HG03108 (cell line): ENCODE results near the gene SPN.
"Not testable (repeated sequence)": the region's sequence is repeated elsewhere in the genome, so short reads cannot be mapped to it uniquely, and the experiment has no call there.

Source experiments
- ATAC-seq: cut with Tn5 transposase; IDR thresholded peaks from one replicate; pipeline ENCODE4 v1.9.1; 2021; ENCODE audit warnings: moderate library complexity; ENCODE audit not compliant: unreplicated experiment

The SPN gene

DNA sequence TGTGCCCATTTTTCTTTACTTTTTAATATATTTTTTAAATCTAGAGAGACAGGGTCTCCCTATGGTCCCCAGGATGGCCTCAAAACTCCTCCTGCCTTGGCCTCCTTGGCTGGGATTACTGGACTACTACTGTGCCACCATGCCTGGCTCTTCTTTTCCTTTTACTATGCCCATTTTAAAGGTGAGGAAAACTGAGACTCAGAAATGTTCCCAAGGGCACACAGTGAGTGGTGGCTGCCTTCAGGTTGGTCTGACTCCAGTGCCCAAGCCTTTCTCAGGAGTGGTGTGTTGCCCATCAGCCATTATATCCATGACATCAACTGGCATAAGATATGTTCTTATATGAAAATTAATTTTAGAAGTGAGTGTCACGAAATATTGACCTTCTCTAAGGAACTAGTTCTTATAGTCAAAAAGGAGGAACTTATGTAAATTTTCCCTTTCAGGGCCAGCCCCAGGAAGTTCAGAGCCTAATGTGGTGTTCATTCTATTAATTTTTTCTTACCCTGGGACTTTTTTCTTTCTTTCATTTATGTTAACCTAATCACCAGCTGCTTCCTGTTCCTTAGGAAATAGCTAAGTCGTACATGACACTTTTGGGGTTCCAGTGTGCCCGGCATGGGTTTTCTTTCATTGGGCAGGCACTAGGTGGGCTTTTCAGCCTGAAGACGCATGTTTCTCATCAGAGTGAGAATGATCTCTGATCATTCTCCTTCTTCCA is 17.9 kb upstream of the SPN start:
- peak; percentile 39 for ATAC-seq

DNA sequence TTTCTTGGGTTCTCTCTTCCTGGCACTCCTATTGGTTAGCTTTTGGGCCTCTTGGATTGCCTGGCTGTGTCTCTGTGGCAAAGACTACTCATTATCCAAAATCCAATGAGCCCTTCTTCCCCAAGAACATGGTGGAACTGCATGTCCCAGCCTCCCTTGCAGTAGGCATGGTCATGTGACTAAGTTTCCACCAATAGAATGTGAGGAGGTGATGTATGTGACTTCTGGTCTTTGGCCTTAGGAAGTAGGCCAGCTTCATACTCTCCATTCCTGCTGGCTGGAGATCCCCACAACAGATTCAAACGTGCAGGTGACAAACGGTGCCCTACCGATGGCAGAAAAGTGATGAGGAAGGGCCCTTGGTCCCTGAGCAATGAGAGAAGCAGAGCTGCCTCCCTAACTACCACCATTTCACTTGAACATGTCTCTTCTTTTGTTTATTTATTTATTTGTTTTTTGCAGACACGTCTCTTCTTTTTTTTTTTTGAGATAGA is 17.3 kb upstream of the SPN start:
- peak; percentile 33 for ATAC-seq

DNA sequence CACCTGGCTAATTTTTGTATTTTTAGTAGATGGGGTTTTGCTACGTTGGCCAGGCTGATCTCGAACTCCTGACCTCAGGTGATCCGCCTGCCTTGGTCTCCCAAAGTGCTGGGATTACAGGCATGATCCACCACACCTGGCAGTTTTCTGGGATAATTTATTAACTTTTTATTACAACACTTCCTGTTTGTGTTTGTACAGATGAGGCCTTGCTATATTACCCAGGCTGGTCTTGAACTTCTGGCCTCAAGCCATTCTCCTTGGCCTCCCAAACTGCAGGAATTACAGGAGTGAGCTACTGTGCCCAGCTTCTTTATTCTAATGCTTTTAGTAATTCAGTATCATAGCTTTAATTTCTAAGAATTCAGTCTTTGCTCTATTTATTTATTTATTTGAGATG is 16.1 kb upstream of the SPN start:
- ATAC-seq: no peak

DNA sequence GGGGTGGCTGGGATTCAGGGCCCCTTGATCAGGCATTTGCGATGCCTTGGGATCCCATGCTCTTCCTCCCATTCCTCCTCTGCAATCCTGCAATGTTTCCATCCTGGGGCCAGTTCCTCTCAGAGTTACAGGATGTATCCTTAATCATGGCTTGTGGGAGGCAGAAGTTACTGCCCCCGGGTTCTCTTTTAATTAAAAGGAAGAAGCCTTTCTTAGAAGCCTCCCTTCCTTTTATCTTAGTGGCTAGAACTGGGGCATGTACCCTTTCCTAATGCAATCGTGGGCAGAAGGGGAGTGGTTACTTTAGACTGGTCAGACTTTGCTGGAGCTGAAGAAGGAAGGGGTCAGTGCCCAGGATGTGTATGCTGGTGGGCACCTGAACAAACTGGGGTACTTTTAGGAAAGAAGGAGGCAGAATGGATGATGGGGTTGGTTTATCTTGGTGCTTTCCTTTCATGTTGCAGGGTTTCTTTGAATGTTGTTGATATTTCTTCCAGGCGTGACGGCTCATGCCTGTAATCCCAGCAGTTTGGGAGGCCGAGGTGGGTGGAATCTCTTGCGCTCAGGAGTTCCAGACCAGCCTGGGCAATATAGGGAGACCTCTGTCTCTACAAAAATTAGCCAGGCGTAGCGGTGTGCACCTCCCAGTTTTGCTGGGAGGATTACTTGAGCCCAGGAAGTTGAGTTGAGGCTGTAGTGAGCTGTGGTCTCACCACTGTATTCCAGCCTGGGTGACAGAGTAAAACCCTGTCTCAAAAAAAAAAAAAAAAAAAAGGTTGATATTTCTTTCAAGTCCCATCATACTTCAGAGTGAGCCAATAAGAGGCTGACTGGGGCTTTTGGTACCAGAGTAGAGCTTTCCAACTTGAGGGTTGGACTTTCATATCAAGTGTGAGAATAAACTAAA is 13.2 kb upstream of the SPN start:
- ATAC-seq: no peak

DNA sequence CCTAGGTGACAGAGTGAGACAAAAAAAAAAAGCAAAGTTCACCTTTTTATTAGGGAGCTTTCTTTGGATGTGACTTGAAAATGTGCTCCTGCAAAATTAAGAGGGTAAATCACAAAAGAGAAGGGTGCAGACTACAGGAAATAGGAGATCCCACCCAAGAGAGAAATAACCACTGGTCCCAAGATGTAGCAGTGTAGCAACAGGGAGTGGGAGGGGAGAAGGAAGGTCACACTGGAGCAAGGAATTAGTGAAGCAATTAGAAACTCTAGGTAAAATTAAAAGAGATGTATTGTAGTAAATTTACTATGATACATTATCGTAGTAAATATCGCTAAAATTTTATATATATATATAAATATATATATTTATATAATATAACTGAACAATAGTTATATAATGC is 12.3 kb upstream of the SPN start:
- no peak for ATAC-seq

DNA sequence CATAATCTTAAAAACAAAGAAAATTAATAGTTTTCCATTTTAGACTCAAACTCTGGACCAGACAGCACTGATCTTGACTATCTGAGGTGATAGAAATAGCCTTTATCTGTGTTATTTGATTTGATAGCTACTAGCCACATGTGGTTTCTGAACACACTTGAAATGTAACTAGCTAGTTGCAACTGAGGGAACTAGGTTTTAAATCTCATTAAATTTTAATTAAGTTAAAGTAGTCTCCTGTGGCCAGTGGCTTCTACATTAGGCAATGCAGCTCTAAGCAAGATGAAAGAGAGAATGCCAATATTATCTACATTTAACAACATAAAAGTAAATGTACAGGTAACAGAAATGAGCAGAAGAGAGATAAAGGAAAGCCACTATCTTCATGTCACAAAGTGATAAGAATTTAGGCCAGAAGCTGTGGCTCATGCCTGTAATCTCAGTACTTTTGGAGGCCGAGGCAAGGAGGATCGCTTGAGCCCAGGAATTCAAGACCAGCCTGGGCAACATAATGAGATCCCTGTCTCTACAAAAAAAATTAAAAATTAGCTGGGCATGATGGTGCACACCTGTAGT is 11.2 kb upstream of the SPN start:
- ATAC-seq: no peak

DNA sequence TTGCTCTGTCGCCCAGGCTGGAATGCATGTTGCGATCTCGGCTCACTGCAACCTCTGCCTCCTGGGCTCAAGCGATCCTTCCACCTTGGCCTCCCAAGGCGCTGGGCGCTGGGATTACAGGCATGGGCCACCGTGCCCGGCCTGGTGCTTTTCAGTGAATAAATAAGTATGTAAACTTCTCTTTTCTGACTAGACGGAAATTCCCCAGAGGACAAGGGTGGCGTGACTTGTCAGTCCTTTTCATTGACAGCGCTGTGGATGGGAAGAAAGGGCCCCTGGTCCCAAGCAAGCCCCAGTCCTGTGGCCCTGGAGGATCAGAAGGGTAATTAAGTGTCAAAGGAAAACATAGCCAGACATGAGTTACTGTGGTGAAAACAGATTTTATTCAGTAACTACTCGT is 9.6 kb upstream of the SPN start:
- peak; percentile 85 for ATAC-seq

DNA sequence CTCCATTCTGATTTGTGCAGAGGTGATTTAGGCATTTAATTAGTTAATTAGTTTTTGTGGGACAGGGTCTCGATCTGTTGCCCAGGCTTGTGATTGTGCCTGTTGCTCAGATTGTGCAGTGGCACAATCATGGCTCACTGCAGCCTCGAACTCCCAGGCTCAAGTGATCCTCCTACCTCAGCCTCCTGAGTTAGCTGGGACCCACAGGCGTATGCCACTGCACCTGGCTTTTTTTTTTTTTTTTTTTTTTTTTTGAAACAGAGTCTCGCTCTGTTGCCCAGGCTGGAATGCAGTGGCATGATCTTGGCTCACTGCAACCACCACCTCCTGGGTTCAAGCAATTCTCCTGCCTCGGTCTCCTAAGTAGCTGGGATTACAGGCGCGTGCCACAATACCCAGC is 9.2 kb upstream of the SPN start:
- ATAC-seq: not testable (repeated sequence)

DNA sequence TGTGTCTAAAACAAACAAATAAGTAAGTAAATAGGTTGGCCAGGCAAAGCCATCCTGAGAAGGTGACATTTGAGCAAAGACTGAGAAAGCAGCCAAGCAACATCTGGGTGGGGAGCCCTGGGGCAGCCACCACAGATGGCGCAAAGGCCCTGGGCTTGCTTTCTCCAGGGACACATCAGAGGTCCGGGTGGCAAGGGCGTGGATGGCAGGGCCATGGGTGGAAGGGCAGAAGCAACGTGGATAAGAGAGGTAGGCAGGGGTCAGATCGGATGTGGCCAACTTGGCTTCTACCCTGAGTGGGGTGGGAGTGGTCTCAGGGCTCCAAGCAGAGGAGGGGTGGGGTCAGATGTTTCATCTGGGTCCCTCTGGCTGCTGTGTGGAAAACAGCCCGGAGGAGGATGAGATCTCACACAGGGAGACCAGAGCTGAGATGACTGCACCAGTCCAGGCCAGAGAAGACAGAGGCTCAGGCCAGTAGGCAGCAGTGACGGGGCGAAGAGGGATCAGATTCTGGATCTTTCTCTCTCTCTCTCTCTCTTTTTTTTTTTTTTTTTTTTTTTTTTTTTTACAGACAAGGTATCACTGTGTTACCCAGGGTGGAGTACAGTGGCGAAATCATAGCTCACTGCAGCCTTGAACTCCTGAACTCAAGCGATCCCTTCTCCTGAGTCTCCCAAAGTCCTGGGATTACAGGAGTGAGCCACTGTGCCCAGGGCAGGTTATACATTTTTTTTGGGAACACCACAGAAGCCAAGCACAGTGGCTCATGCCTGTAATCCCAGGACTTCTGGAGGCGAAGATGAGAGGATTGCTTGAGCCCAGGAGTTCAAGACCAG is 6.1 kb upstream of the SPN start:
- ATAC-seq: no peak

DNA sequence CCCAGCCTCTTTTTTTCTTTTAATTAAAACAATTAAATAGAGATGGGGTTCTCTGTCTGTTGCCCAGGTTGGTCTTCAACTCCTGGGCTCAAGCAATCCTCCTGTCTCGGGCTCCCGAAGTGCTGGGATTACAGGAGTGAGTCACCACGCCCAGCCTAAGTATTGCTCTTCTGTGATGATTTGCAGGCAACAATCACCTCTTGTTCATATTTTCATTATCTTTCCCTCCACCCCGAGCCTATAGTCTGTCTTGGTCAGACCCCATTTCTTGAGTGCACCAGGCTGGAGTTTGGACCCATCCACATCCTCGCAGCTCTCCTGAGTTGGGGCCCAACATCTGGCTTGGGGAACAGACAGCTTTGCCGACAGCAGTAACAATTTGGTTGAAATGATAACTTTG is 4.3 kb upstream of the SPN start:
- no peak for ATAC-seq

DNA sequence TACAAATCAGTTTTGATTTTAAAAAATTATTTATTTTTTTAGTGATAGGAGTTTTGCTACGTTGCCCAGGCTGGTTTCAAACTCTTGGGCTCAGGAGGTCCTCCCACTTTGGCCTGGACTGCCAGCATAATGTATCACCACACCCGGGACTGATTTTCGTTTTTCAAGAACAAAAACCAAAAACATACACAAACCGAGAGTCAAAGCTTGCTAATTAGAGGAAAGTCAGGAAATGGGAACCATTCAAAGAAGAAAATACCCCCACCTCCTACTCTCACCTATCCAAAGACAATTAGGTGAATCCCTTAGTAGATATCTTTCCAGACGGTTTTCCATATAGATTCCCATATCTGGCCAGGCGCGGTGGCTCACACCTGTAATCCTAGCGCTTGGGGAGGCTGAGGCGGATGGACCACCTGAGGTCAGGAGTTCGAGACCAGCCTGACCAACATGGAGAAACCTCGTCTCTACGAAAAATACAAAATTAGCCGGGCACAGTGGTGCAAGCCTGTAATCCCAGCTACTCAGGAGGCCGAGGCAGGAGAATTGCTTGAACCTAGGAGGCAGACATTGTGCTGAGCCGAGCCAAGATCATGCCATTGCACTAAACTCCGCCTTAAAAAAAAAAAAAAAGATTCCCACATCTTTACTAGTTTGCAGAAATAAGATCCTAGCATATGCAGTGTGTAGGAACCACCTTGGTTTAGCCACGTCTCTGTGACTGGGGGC is 883 bp upstream of the SPN start:
- ATAC-seq: no peak

DNA sequence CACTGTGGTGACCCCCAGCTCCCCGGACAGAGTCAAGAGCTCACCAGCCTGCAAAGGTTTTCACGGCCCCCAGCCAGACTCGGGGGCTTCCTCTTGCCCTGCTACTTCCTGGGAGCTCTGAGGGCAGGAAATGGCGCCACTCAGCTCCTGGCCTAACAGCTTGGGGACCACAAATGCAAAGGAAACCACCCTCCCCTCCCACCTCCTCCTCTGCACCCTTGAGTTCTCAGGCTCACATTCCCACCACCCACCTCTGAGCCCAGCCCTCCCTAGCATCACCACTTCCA is 375 bp upstream of the SPN start:
- ATAC-seq: no peak

DNA sequence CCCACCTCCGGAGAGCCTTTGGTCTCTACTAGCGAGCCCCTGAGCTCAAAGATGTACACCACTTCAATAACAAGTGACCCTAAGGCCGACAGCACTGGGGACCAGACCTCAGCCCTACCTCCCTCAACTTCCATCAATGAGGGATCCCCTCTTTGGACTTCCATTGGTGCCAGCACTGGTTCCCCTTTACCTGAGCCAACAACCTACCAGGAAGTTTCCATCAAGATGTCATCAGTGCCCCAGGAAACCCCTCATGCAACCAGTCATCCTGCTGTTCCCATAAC is 702 bp downstream of the SPN start:
- no peak for ATAC-seq

DNA sequence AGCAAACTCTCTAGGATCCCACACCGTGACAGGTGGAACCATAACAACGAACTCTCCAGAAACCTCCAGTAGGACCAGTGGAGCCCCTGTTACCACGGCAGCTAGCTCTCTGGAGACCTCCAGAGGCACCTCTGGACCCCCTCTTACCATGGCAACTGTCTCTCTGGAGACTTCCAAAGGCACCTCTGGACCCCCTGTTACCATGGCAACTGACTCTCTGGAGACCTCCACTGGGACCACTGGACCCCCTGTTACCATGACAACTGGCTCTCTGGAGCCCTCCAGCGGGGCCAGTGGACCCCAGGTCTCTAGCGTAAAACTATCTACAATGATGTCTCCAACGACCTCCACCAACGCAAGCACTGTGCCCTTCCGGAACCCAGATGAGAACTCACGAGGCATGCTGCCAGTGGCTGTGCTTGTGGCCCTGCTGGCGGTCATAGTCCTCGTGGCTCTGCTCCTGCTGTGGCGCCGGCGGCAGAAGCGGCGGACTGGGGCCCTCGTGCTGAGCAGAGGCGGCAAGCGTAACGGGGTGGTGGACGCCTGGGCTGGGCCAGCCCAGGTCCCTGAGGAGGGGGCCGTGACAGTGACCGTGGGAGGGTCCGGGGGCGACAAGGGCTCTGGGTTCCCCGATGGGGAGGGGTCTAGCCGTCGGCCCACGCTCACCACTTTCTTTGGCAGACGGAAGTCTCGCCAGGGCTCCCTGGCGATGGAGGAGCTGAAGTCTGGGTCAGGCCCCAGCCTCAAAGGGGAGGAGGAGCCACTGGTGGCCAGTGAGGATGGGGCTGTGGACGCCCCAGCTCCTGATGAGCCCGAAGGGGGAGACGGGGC is 1.3 kb downstream of the SPN start:
- ATAC-seq: no peak

DNA sequence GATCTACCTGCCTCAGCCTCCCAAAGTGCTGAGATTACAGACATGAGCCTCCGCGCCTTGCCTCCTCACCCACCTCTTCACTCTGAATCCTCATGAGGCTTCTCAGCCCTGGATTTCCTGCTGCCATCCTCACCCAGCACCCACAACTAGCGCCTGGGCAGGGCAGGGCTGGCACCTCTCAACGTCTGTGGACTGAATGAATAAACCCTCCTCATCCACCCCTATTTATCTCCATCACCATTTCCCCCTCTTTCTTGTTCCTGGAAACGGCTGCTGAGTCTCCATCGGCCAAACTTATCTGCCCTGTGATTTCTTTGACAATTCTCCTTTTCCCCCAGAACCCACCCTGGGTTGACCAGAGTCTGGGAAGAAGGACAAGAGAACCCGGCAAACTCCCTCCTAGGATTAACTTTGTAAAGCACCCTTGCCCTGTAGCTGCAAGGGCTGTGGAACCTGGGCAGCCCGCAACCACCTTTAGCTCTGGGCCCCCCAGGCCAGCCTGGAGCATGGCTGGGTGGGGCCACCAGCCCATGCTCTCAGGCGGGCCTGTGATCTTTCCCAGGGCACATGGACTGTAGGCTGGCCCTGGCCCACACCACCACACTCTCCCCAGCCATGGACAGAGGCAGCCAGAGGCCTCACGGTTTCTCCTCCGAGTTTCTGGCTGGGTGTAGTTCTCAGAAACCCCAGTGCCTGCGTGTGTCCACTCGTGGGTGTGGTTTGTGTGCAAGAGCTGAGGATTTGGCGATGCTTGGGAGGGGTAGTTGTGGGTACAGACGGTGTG is 2.4 kb downstream of the SPN start:
- no peak for ATAC-seq

DNA sequence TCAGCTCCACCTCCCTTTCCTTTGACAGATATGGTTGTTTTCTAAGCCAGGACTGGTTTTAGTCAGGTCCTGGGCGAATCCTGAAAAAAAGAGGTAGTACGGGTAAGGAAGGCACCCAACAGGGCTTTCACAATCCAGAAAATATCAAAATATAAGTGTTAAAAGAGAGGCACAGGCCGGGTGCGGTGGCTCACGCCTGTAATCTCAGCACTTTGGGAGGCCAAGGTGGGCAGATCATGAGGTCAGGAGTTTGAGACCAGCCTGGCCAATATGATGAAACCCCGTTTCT is 4.2 kb downstream of the SPN start:
- not testable (repeated sequence) for ATAC-seq

DNA sequence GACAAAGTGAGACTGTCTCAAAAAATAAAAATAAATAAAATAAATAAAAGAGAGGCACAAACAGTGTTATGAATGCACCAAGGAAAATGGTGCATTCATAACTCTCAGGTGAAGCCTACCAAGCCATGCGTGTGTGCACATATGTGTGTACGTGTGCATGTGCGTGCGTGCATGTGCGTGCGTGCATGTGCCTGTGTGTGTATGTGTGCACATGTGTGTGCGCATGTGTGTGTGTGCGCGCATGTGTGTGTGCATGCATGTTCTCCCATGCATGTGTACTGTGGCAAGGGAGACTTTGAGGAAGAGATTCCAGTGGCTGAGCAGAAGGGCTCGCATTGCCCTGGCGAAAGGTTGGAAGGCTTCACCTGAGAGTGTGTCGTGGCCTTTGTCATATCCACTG is 4.7 kb downstream of the SPN start:
- no peak for ATAC-seq

DNA sequence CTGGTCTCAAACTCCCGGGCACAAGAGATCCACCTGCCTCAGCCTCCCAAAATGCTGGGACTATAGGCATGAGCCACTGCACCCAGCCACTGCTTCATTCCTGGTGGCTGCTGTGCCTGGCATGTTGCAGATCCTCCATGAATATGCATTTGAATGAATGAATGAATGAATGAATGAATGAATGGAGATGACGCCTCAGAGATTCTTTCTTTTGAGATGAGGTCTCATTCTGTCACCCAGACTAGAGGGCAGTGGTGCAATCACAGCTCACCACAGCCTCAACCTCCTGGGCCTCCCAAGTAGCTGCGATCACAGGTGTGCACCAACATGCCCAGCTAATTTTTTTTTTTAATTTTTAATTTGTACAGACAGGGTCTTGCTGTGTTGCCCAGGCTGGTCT is 5.2 kb downstream of the SPN start:
- no peak for ATAC-seq

DNA sequence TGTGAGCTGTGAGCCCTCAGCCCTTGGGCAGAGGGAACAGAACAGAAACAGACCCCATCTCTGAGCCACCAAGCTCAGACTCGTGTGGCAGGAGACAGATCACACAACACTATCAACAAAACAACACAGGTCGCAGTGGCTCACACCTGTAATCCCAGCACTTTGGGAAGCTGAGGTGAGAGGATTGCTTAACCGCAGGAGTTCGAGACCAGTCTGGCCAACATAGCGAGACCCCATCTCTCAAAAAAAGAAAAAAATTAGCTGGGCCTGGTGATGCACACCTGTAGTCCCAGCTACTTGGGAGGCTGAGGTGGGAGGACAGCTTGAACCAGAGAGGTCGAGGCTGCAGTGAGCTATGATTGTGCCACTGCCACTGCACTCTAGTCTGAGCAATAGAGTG is 10.5 kb downstream of the SPN start:
- no peak for ATAC-seq
